Renal cortex interstitium (tissue), 15 donors: ENCODE data around the gene SIM2. TPM values are rescaled to one million over a fixed set of nuclear protein-coding genes. Genes with fewer than 3 reads are reported as not detected.
"Not testable (repeated sequence)": the region's sequence is repeated elsewhere in the genome, so short reads cannot be mapped to it uniquely, and the experiment has no call there.

Experiments used
- DNase-seq, 11 donors: peaks; one replicate each; pipeline ENCODE4 v3.0.0-alpha.2; 2013; ENCODE audit warnings: low read depth in 9 of 11, low spot score in 4 of 11; ENCODE audit errors: extremely low read depth in 1 of 11
- long read RNA-seq, 16 experiments: transcript quantifications; one replicate each; lab custom pipeline, GENCODE V29; 2026
- polyA plus RNA-seq, 3 donors: library from polyadenylated mRNA; unstranded; fragments of 120-200 nt; gene quantifications; one replicate each; pipeline ENCODE4 v1.2.1, GENCODE V29; 2013; ENCODE audit not compliant: insufficient read length in 3 of 3

The SIM2 gene
- polyA plus RNA-seq = 10 to 100 TPM; 20.6 to 33.7 (median 27.9) TPM
- long read RNA-seq, donor 1, full-length matches to known transcripts = 2 of 2 reads
- long read RNA-seq, donor 1, partial matches to known transcripts = 0 of 2 reads
- long read RNA-seq, donor 1, other reads (novel, unspliced or antisense) = 0 of 2 reads
- long read RNA-seq, donor 2, full-length matches to known transcripts = 2 of 2 reads
- long read RNA-seq, donor 2, partial matches to known transcripts = 0 of 2 reads
- long read RNA-seq, donor 2, other reads (novel, unspliced or antisense) = 0 of 2 reads
- long read RNA-seq, donor 3, full-length matches to known transcripts = 4 of 4 reads
- long read RNA-seq, donor 3, partial matches to known transcripts = 0 of 4 reads
- long read RNA-seq, donor 3, other reads (novel, unspliced or antisense) = 0 of 4 reads
- long read RNA-seq, donor 4, partial matches to known transcripts = 0 of 2 reads
- long read RNA-seq, donor 4, other reads (novel, unspliced or antisense) = 0 of 2 reads
- long read RNA-seq, donor 5, full-length matches to known transcripts = 5 of 114 reads
- long read RNA-seq, donor 5, partial matches to known transcripts = 109 of 114 reads
- long read RNA-seq, donor 5, other reads (novel, unspliced or antisense) = 0 of 114 reads
- long read RNA-seq, donor 6 = 0 reads
- long read RNA-seq, donor 7, full-length matches to known transcripts = 3 of 14 reads
- long read RNA-seq, donor 7, partial matches to known transcripts = 11 of 14 reads
- long read RNA-seq, donor 7, other reads (novel, unspliced or antisense) = 0 of 14 reads
- long read RNA-seq, donor 8, full-length matches to known transcripts = 4 of 4 reads
- long read RNA-seq, donor 8, partial matches to known transcripts = 0 of 4 reads
- long read RNA-seq, donor 8, other reads (novel, unspliced or antisense) = 0 of 4 reads
- long read RNA-seq, donor 9 = 0 reads
- long read RNA-seq, donor 10, partial matches to known transcripts = 39 of 39 reads
- long read RNA-seq, donor 10, other reads (novel, unspliced or antisense) = 0 of 39 reads
- long read RNA-seq, donor 11, full-length matches to known transcripts = 4 of 4 reads
- long read RNA-seq, donor 11, partial matches to known transcripts = 0 of 4 reads
- long read RNA-seq, donor 11, other reads (novel, unspliced or antisense) = 0 of 4 reads
- long read RNA-seq, donor 12 = 0 reads
- long read RNA-seq, donor 13, full-length matches to known transcripts = 4 of 11 reads
- long read RNA-seq, donor 13, partial matches to known transcripts = 7 of 11 reads
- long read RNA-seq, donor 13, other reads (novel, unspliced or antisense) = 0 of 11 reads
- long read RNA-seq, donor 14 = 0 reads
- long read RNA-seq, donor 15, full-length matches to known transcripts = 2 of 2 reads
- long read RNA-seq, donor 15, partial matches to known transcripts = 0 of 2 reads
- long read RNA-seq, donor 15, other reads (novel, unspliced or antisense) = 0 of 2 reads
- long read RNA-seq, donor 16, full-length matches to known transcripts = 5 of 17 reads
- long read RNA-seq, donor 16, partial matches to known transcripts = 12 of 17 reads
- long read RNA-seq, donor 16, other reads (novel, unspliced or antisense) = 0 of 17 reads

- no peak for DNase-seq
Measured at GRCh38 chr21:36698981-36699545, at the start of gene SIM2. SIM2 (plus strand) TSS chr21:36699115; CDS start chr21:36699747, 632 bp downstream.

DNA sequence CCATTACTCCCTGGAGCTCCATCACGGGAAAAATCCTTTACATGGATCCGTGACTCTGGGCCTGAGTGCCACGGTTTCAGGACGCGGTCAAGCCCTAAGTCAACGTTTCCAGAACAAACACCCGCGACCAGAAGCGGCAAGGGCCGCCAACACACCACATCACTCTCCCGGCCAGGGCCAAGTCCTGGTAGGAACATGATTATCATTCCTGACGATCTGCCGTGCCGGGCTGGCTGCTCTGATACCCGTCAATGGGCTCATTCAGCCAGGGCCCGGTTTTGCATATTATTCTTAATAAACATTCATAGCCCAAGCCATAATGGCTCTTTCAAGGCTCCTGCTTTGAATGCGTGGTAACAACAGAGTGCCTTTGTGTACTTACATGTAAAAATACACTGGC, 44.6 kb upstream of the SIM2 start:
- DNase-seq = no peak

DNA sequence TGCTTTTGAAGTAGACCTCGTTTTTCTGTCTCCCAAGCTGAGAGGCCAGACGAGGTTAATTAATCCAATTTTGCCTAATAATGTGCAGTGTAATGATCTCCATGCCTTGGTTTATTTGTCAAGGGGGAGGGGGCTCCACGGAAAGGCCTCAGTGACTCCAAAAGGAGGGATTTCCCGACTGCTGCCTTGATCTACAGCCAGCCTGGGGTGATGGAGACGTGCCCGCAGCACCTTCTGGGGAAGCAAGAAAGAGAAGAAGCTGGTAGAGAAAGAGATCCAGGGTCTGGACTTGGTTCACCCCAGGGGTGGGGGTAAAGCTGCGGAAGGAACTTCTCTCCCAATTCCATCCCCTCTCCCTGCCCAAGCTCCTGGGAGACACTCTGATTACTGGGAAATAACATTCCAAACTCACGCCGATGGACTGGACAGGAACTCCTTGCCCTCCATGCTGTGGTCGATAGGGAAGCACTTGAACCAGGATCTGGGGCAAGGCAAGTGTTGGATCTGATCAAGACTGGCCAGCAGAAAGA, 44.1 kb upstream of the SIM2 start:
- no peak for DNase-seq

DNA sequence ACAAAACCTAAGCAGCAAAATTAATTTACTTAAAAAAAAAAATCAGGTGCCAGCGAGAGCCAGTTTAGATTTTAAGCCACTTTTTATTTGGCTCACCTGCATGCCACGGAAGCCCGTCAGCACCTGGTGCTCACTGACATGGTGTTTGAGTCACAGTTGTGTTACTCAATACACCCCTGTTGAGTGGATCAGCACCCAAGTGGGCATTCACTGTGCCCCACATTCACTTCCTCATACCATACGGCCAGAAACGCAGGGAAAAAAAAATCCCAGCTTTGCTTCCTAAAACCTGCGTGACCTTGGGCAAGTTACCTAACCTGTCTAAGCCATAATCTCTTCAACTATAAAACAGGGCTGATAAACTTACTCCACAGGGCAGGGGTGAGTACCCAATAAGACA, 42.8 kb upstream of the SIM2 start:
- DNase-seq = no peak

DNA sequence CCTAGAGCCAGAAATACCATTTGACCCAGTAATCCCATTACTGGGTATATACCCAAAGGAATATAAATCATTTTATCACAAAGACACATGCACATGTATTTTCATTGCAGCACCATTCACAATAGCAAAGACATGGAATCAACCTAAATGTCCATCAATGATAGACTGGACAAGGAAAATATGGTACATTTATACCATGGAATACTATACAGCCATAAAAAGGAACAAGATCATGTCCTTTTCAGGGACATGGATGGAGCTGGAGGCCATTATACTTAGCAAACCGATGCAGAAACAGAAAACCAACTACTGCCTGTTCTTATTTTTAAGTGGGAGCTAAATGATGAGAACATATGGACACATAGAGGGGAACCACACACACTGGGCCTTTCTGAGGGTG, 41.6 kb upstream of the SIM2 start:
- not testable (repeated sequence) for DNase-seq

DNA sequence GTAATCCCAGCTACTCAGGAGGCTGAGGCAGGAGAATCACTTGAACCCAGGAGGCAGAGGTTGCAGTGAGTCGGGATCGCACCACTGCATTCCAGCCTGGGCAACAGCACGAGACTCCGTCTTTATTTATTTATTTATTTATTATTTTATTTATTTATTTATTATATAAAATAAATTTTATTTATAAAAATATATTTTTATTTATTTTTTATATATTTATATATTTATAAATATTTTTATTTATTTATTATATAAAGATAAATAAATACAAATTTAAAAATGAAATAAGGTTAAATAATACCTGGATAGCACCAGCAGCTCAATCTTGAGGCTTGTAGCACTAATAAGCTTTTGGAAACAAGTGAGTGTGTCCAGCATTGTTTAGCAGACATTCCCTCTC, 40.9 kb upstream of the SIM2 start:
- no peak for DNase-seq

GRCh38 chr21:36658926-36659325, 40.0 kb upstream of the SIM2 start:
- no peak for DNase-seq

- no peak for DNase-seq
Measured at GRCh38 chr21:36661511-36662309, 37.2 kb upstream of the SIM2 start.

- no peak for DNase-seq
Measured at GRCh38 chr21:36663033-36663855, 35.7 kb upstream of the SIM2 start.

- no peak for DNase-seq
Measured at GRCh38 chr21:36664662-36664990, 34.3 kb upstream of the SIM2 start.

- no peak for DNase-seq
Measured at GRCh38 chr21:36665806-36666205, 33.1 kb upstream of the SIM2 start.

DNA sequence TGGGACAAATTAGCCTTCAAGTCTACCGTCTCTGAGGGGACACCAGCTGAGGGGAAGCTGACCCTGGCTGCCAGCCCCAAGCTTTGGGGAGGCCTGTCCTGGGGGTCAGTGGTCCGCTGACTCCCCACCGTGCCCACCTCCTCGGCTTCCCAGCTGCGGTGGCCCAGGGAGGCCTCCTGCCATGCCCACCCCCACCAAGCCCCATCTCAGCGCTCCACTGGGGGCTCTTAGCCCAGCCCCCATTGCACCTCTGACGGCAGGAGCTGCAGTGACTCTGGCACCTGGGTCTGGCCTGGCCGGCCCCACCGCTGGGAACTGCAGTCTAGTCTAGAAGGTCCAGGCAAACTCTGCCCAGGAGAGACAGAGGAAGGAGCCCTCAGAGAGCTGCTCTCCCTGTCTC, 30.2 kb upstream of the SIM2 start:
- no peak for DNase-seq

DNA sequence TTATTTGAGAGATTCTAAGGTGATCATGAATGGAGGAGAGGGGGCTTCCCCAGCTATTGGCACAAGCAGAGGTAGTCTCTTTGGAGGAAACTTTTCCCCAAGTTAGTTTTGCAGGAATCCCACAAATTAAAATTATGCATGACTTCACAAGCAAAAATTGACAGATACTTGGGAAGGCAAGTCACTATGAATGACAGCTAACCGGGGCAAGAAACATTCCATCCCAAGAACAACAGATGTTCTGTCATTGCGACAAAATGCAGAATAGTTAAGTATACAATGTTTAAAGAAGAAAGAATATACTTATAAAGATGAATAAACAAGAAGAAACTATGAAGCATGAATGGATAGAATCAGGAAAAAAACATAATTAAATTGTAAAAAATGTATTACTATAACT, 27.1 kb upstream of the SIM2 start:
- no peak for DNase-seq

DNA sequence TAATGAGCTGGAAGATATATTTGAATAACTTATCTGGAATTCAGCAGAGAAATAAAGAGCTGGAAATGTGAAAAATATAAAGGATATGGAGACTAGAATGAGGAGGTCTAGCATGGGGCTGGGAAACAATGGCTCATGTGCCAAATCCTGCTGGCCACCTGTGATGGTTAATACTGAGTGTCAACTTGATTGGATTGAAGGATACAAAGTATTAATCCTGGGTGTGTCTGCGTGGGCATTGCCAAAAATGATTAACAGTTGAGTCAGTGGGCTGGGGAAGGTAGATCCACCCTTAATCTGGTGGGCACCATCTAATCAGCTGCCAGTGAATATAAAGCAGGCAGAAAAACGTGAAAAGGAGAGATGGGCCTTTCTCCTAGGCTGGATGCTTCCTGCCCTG, 26.6 kb upstream of the SIM2 start:
- DNase-seq = not testable (repeated sequence)

DNA sequence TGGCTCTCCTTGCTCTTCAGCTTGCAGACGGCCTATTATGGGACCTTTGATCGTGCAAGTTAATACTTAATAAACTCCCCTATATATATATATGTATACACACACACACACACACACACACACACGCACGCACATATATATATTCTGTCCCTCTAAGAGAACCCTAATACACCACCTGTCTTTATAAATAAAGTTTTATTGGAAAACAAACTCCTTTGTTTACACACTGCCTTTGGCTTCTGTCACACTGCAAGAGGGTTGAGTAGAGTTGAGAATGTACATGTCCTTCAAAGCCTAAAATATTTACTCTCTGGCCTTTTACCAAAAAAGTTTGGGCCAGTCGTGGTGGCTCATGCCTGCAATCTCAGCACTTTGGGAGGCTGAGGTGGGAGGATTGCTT, 26.2 kb upstream of the SIM2 start:
- no peak for DNase-seq

DNA sequence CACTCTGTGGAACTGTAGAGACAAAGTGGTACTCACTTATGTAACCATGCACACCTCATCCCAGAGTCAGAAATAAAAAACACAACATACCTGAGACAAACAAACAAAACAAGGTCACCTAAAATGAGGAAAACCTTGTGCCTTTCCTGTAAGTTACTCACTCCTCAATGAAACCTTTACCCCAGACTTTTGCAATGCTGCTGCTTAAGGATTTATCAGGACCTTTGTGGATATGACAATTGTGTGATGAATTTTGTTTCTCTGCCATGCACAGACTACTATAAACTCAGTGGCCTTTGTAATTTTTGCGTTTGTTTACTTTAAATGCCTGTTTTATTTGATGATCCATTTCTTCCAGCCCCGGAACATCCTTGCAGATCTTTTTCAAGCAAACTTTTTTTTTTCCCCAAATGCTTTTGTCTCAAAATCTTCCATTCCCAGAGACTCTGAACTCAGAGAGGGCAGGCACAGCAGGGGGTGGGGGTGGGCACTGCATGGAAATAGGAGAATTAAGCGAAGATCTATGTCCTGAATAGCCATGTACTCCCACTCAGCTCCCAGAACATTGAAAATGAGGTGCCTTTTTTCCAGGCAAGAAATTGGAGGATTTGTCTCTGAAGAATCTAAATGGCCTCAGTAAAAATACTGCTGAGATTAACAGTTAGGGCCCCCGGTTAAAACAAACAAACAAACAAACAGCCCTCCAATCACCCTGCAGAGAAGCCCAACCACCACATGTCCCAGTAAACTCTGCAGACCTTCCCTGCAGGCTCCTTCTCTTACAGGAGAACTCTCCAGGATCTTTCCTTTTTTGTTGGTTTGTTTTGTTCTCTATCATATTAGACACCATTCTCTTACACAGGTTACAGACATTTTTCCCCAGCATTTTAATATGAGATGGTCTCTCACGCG, 22.6 kb upstream of the SIM2 start:
- no peak for DNase-seq
